HG03095 (cell line): ENCODE data around the gene ARHGAP24.

Experiments used
- ATAC-seq: cut with Tn5 transposase; IDR thresholded peaks from one replicate; pipeline ENCODE4 v1.9.1; 2021; ENCODE audit warnings: moderate library complexity; ENCODE audit not compliant: unreplicated experiment

The ARHGAP24 gene

DNA sequence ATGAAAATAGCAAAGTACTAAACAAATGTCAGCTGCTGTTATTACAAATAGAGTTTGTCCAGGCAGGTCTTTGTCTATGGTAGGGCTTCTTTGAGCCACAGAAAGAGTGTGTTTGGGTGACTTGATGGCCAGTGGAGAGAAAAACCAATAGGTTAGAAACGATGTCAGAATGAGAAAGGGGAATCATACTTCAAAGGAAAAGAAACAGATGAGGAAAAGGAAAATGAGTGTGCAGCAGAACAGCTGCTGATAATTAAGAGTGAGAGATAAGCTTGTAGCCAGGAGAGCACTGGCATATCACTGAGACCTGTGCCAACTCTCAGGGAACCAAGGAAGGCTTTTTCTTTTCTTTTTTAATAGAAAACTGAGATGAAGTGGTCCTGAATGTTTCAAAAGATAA lies 257.2 kb downstream of the ARHGAP24 start:
- ATAC-seq, result peak; percentile 78

DNA sequence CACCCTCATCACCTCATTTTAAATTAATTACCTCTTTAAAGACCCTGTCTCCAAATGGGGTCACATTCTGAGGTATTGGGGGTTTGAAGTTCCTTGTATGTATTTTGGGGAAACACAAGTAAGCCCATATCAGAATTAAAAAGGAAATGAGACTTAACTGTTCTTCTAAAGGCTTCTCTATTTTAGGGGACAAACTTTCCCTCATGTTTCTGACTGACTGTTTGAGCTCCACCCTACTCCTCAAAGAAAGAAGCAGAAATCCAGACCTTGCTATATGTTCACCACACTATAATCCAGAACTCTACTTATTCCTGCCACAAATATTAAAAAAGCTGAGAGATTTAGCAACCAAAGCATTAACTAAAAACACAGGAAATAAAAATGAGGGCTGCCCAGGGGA lies 258.8 kb downstream of the ARHGAP24 start:
- ATAC-seq, result no peak

DNA sequence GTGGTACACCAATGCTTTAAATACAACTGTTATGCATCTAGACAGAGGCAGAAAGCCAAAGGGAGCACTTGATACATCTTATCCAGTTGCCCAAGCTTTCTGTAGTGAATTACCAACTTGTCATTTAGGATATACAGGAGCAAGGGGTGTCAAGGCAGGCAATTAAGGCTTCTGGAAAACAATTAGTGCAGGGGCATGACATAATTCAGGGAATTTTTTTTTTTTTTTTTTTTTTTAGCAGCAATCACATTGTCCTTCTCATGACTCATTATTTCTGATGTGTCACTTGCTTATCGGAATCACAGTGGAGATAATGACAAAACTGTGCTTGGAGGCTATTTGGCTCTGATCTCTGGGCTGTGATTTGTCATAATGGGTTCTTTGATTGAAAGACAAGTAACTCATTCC lies 259.5 kb downstream of the ARHGAP24 start:
- ATAC-seq, result no peak

DNA sequence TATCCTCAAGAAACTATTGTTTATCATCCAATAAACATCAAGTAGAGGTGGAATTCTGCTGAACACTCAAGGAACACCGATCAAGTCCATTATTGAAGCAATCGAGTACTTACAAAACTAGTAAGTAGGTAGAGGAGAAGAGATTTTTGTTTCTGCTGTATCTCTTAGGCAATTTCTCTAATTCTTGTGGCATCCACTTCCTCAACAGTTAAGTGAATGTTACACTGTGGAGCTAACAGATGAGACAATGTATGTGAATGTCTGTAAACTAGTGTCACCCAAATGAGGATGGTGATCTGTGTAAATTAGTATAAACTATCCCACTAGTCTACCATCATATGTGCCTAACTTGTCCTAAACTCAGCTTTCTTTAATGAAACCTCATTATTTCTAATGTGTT lies 261.6 kb downstream of the ARHGAP24 start:
- no peak for ATAC-seq

DNA sequence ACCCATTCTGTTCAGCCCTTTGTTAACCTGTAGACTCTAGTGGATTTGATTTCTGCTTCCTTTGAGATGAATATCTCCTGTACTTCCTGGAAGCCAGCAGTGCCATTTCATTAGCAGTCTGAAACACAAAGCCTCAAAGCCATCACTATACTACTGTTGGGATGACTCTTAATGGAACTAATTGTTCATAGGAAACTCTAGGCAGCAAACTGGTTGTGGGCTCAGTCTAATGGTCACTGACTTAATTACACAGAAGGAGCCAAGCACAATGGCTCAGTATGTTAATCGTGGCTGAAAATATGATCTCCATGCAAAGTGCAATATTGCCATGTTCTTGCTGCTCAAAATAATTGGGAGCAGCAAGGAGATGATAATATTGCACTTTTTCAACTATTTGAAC lies 262.3 kb downstream of the ARHGAP24 start:
- ATAC-seq, result no peak

DNA sequence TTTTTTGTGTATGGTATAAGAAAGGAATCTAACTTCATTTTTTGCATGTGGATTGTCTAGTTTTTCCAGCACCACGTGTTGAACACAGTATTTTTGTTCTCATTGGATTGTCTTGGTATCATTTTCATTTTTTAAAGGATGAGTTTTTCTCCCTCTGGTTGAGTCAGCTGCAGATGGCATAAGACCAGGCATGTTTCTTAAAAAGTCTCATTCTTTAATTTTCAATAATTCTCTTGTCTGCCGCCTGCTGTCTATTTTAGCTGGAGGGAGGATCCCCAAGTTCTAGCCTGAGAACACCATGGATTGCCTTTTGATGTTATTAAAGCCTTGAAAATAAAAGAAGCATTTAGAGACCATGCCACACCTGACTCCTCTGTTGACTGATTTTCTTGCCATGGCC lies 263.8 kb downstream of the ARHGAP24 start:
- ATAC-seq, result no peak

DNA sequence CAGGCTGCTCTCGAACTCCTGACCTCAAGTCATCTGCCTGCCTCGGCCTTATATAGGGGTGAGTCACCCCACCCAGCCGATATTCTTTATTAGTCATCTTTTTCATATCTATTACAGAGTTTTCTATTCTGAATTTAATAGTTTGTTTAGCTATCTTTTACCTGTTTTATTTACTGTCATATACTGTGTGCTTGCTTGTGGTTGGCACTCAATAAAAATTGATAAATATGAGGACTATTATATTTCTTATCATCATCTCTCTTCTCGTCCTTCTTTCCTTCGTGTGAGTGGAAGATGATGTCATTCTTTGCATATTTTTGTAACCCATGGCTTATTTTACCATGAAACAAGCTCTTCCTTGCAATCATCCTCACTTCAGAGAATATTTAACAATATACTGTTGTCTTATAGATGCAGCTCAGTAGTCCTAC lies 265.5 kb downstream of the ARHGAP24 start:
- ATAC-seq, result no peak

DNA sequence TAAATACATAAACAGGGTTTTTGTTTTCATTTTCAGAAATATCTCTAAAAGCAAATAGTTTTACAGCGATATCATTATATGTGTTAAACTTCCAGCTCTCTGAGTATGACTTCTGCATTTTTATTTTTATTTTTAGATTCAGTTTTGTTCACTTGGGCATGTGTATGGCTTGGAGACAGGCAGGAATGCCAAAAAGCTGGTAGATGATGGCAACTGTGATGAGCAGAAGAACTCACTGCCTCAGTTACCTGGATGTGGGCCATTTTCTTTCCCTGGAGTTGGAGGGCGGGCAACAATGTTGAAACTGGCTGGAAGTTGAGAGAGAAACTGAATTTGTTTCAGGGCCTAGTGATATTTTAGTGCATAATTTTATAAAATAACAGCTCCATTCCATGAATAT lies 266.4 kb downstream of the ARHGAP24 start:
- no peak for ATAC-seq

DNA sequence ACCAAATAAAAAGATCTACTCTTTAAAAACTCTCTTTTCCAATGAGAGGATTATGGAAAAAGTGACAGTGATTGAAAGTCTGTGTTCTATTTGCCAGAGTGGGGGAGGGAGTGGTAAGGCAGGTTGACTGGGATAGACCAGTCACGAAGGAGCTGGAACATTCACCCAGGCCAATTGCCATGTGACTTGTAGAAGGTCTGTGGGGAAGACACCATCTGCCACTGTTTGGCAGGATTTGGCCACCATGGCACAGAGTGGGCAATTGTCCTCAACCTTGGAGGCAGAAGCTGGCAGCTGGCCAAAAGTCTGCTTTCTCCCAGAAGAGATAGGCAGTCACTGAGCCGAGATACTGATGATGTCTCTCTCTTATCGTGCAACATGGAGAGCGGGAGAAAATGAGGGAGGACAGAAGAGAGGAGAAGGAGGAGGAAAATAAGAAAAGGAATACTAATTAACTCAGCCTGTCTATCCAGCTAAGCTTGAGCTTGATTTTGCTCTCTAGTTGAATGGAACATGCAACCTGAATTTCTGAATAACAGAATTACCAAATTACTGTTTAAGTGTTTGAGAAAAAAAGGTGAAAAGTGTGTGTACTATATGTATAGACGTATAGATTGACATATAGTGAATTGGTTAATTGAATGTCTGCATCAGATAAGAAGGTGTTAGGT lies 267.1 kb downstream of the ARHGAP24 start:
- no peak for ATAC-seq

DNA sequence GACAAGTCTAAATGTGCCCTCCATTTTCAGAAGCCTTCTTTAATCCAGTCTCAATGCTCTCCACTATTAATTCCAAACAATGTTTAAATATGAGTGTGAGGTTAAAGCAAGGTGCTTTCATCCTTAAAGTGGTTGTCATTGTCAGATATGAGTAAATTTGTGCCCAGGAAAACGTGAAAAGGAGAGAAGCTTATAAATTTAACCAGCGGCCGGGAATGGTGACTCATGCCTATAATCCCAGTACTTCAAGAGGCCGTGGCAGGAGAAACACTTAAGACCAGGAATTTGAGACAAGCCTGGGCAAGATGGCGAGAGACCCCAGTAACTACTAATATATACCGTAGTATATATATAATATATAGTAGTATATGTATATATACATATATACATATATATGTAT lies 270.0 kb downstream of the ARHGAP24 start:
- ATAC-seq, result no peak

DNA sequence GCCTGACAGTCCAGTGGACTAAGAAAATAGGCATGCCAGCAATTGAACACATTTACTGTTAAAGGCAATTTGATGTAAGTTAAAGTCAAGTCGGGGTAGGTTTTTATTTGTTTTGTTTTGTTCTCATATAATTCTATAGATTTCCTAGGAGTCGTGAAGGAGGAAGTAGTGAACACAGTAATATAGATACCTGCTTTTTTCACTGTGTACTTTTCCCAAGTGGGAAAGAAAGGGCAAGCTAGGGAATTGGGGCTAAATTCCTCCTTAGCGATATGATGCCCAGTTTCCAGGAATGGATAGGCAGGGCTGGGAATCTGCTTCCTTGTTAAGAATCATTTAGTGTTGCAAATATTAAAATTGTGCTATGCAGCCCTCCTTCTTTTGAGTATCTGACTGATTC lies 271.0 kb downstream of the ARHGAP24 start:
- ATAC-seq, result no peak

DNA sequence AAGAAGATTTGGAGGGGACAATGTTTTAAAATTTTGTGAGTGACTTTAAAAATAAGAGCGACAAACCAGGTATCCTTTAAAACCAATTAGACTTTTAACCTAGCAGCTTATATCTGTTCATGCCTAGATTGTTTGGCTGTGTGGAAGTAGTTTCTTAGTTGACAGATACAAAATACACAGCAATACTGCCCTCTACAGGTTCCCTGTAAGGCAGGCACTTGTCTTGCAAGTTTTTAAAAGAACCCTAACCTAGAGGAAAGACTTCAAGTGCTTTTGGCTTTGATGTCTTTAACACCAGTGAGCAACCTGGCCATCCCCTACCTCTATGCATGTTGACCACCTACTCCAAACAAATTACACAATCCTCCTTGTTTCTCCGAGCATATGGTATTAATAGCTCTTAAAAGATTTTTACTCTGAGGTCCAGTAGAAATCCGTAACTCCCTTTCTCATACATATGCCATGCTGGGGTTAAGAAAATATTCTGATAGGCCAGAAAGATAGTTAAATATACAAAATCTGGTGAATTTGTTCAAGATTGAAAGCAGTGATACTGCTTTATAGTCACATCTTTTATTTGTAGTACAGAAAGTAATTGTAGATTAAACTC lies 273.0 kb downstream of the ARHGAP24 start:
- peak; percentile 52 for ATAC-seq

DNA sequence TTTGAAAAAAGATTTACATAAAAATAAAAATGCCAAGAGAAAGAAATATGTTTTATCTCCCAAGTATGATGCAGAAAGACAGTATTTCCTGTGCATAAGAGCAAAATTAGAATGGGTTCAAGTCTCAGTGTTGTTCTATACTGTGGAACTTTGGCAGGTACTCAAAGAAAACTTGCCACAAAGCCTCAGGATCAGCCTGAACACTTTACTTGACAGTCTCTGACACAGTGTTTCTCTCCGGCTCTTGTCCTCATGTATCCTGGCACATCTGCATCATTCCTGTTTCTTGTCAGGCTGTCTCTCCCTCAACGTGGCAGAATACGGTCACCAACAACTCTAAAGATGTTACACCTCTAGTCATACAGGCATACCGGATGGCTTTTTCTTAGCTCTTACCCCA lies 273.7 kb downstream of the ARHGAP24 start:
- ATAC-seq, result no peak

DNA sequence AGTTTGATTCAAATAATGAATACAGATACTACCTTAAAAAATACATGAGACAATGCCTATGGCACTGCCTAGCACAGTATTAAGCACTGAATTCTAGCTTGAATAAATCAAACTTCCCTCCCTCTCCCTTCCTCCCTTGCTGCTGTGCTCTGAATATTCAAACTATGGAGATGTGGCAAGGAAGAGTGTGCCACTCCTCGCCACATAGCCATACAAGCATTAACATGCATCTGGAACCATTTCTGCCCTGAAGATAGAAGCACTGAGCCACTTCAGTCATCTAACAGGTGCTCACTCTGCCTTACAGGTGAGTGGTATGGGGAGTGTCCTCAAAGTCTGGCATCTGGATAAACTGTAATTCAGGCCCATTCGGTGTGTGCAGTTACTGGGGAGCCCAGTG lies 276.9 kb downstream of the ARHGAP24 start:
- ATAC-seq, result no peak

DNA sequence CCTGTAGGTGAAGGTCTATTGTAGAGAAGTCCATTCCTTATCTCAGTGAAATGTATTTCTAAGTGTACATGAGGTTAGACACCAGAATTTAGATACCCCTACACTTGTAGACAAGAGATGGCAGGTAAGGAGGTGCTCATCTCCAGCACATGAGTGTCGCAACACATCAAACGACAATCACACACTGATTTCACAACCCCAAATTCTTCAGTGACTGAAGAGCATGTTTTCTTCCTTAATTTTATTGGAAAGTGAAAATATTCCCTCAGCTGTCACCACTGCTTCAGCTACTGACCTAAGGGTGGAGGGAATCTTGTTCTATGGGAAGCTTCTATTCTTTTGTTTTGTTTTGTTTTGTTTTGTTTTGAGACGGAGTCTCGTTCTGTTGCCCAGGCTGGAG lies 280.3 kb downstream of the ARHGAP24 start:
- no peak for ATAC-seq

DNA sequence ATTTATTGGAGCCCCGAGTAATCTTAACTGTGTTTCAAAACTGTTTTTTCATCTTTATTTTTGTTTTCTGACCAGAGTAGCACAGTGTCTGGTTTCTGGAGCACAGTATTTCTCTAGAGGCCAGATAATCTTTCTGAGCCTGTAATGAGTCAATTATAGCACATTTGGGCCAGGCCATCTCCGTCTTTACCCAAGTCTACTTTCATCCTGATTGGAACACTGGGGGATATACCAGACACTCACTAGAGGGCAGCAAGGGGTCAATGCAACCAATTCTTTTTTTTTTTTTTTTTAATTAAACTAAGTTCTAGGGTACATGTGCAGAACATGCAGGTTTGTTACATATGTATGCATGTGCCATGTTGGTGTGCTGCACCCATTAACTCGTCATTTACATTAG lies 282.0 kb downstream of the ARHGAP24 start:
- ATAC-seq, result no peak

DNA sequence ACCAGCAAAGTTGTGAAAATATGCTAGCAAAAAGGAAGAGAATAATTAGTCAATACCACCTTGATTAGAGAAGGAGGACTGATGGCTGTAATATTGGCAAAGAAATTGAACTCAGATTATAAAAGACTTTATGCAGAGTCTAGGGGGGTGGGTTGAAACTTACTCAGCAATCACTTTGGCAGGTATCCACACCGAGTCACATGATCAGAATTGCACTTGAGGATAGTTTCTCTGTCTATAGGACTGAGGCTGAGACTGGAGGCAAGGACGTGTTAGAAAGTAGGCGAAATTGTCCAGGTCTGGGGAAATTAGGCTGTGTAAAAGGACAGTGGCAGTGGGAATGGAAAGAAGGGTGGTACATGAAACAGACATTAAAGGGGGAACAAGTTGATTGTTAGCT lies 284.4 kb downstream of the ARHGAP24 start:
- ATAC-seq, result no peak

DNA sequence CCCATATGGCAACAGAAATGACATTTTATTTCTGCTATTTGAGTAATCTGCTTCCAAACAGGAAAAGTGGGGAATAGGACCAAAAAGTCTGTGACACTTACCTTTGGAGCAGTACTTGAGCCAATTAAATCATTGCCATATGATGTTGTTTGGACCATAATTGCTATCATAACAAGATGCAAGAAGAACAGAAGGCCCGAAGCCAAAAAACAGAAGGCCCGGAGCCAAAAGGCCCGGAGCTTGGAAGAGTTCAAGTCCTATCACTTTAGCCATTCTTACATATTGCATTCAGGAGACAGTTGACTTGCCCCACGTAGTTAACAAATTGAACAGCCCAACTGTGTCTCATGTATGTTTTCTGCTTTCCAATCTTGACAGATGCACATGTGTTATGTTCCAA lies 285.6 kb downstream of the ARHGAP24 start:
- ATAC-seq, result no peak

DNA sequence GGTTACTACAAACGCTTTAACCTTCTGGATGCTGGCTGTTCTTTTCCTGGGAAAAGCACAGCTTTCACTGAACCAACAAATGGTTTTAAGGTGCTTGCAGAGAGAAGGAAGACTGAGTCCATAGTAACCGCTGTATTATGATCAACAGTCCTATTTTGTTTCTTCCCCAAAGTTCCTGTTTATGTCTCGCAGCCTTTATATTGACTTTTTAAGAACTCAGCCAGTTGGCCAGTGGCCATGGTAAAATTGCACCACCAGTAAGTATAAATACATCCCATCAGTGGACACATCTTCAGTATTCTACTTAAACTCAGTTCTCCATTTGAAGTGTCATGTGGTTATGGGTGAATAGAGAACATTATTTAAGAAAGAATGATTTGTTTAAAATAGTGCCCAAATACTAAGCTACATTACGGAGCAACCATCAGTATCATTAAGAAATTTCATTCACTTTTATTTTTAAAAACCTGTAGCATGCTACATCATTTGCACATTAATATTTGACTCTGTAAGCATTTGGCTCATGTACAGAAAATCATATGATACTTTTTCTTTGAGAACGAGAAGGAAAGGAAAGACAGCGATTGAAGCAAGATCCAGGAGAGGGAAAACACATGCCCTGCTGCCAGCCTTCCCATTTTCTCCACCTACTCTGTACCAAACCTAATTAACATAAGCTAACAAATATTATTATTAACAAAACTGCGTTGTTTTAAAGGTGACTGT lies 287.0 kb downstream of the ARHGAP24 start:
- no peak for ATAC-seq

DNA sequence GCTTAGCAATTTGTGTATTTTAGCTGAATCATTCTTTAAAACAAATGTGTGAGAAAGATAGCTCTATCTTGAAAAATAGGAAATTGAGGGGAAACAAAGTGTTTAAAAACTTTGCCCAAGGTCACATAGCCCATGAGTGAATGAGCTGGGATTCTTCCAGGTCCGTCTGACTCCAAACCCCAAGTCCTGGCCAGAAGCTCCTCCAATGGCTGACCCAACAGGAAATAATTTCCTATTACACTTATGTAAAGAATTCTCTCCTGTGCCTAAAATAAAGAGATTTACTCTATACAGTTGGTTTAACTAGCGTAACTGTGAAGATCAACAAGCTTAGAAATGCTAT lies 287.6 kb downstream of the ARHGAP24 start:
- no peak for ATAC-seq

DNA sequence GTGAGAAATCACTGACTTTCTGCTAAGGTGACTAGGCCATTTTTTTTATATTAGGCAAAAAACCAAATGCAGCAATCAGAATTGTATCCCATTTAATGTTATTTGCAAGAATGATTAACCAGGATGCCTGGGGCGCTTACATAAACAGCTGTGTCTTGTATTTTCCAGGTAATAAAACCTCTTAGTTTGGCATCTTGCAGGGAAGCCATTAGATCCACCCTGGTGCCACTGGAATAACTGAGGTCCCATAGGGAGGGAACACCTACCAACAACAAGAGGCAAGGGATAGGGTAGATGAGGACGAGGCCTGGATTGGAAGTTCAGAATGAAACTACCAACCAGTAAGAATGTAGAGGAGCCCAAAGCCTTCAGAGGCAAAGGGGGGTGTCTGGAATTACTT lies 288.3 kb downstream of the ARHGAP24 start:
- ATAC-seq, result no peak

DNA sequence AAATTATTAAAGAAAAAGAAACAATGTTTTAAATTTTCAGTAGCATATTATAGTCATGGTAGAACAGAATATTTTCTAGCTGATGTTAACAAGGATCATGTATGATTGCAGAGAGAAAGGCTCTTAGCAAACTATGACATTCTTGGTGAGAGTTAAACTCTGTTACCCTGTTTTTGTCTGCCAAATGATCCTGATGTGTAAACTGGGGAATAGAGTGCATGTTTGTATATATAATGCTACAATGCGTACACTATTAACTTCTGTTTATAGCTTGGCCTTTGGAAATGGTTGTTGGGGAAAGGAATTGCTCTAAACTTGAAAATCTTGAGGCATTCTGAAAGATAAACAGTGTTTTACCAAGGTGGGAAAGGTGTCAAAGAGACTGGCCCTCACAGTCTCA lies 292.7 kb downstream of the ARHGAP24 start:
- ATAC-seq, result no peak
